ENCODE data around the gene PTPRB. TPM values are rescaled to one million over a fixed set of nuclear protein-coding genes. Genes with fewer than 3 reads are reported as not detected.

Gene PTPRB
- total RNA-seq, 2 donors from 2014 or later, result 0.31 to 0.52 TPM

DNA sequence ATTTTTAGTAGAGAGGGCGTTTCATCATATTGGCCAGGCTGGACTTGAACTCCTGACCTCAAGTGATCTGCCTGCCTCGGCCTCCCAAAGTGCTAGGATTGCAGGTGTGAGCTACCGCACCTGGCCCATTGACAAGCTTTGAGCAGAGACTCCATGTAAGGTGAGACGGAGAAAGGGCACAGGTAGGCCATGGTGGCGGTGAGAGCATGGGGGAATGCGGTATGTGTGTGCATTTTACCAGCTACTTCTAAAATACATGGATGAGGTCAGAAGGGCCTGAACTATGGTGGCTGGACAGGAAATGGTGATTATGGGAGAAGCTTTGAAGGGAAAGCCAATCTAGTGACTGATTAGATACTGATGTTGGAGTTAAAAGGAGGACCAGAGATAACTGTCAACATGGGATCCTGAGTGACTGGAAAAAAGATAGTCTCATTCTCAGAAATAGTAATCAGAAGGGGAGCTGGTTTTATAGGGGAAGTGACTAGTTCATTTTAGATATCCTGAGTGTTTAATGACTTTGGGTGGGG lies 21.9 kb upstream of the PTPRB start:
- ATAC-seq (no peak), DNase-seq (ENCODE audit: low spot score) (no peak)
- Mint-ChIP-seq H3K27ac (no peak overlapping the region), H3K4me1 (ENCODE audit: low read depth in 2 of 2) (peaks cover 7 to 18% of the 10 kb centered on the region in 2 donors), H3K9me3 (peaks cover 3% of the 10 kb centered on the region), H3K27me3 (no peaks in the 10 kb centered on the region), H3K4me3 (no peak overlapping the region), H3K36me3 (peaks cover 4% of the 10 kb centered on the region)

DNA sequence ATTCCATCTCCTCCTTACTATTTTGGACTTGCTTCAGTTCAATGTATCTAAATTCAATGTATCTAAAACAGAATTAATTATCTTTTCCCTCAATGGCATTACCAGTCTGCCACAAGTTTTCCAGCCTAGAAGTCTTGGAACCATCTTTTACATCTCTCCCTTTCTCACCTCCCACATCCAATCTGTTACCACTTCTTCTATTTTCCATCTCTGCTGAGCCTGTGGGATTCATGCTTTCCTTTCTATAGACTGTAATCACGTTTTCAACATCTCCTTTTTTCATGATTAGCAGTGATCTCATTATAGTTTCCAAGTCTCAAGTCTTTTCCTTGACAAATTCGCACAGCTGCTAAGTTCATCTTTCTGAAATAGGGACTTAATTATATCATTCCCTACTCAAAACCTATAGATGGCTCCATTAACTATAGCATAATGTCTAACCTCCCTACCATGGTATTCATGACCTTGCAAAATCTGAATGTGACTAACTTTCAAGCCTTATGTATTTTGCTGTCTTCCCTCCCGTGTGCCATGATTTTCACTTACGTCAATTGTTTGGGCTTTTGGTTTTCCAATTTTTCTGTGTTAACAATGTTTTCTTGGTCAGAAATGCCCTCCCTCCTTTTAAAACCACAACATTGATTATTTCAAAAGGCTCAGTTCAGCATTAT lies 20.5 kb upstream of the PTPRB start:
- Mint-ChIP-seq H3K27me3 (no peaks in the 10 kb centered on the region), H3K4me3 (no peak overlapping the region), H3K4me1 (ENCODE audit: low read depth in 2 of 2) (peaks cover 7 to 22% of the 10 kb centered on the region in 2 donors), H3K9me3 (peaks cover 3% of the 10 kb centered on the region), H3K36me3 (peaks cover 4% of the 10 kb centered on the region), H3K27ac (no peak overlapping the region)
- ATAC-seq (no peak), DNase-seq (ENCODE audit: low spot score) (no peak)

DNA sequence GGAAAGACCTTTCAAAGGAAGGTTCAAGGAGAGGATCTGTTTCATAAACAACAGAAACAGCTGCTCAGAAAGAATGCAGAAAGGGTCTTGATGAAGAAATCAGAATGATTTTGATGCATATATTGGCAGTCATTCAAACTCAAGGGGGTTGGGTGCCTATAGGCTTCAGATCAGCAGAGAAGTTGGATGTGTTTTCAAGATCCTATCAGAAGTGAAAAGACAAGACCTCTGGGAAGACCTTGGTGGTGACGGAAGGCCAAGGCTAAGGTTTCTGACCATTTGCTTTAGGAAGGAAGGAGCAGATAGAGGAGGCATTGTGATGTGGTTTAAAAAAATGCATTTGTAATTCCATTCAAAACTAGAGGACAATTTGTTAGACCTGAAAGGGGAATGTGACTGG lies 15.2 kb upstream of the PTPRB start:
- peaks cover 0 to 6% of the 10 kb centered on the region in 2 donors for H3K4me1 Mint-ChIP-seq (ENCODE audit: low read depth in 2 of 2)
- no peak overlapping the region for H3K4me3 Mint-ChIP-seq
- DNase-seq (ENCODE audit: low spot score) (no peak), ATAC-seq (no peak)
- no peaks in the 10 kb centered on the region for H3K27me3 Mint-ChIP-seq
- H3K27ac Mint-ChIP-seq, result no peak overlapping the region
- H3K9me3 Mint-ChIP-seq, result peaks cover 4% of the 10 kb centered on the region
- no peaks in the 10 kb centered on the region for H3K36me3 Mint-ChIP-seq

DNA sequence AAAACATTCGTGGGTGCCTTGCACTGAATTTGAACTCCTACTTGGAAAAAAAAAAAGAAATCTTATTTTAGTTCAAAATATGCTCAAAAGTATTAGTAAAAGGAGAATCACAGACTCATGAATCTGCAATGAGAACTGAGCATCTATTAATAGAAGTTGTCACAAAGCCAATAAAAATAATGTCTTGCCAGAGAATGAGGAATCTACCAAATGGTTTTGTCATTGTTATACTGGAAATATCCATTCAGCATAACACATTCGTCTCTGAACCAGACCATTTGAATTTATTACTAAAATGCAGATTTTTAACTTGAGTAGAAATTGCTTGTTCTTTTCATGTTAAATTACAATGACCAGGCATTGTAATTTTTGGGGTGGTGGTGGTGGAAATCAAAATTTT lies 11.6 kb upstream of the PTPRB start:
- Mint-ChIP-seq H3K27me3 (no peaks in the 10 kb centered on the region), H3K4me1 (ENCODE audit: low read depth in 2 of 2) (peaks cover 4 to 14% of the 10 kb centered on the region in 2 donors), H3K9me3 (peaks cover 4% of the 10 kb centered on the region), H3K36me3 (no peaks in the 10 kb centered on the region), H3K4me3 (no peak overlapping the region), H3K27ac (no peak overlapping the region)
- ATAC-seq, result no peak
- DNase-seq (ENCODE audit: low spot score), result no peak

DNA sequence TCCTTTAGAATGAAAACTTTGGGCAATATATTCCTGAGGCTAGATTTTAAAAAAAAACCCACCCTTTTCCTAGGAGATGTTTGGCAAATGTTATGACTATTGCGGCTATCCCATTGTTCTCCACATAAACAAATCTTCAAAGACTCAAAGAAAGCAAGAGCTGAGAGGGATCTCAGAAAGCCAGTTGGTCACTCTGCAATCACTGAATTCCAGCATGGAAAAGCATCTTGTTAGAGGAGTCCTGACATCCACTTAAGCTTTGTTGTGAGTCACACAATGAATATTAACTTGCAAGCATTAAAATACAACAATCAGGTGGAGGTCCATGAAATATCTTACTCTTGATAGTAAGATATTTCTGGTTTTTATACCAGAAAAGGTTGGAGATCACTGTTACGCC lies 11.0 kb upstream of the PTPRB start:
- DNase-seq (ENCODE audit: low spot score) (no peak), ATAC-seq (no peak)
- Mint-ChIP-seq H3K9me3 (peaks cover 4% of the 10 kb centered on the region), H3K4me1 (ENCODE audit: low read depth in 2 of 2) (peaks cover 4 to 12% of the 10 kb centered on the region in 2 donors), H3K27ac (no peak overlapping the region), H3K27me3 (no peaks in the 10 kb centered on the region), H3K36me3 (no peaks in the 10 kb centered on the region), H3K4me3 (no peak overlapping the region)

DNA sequence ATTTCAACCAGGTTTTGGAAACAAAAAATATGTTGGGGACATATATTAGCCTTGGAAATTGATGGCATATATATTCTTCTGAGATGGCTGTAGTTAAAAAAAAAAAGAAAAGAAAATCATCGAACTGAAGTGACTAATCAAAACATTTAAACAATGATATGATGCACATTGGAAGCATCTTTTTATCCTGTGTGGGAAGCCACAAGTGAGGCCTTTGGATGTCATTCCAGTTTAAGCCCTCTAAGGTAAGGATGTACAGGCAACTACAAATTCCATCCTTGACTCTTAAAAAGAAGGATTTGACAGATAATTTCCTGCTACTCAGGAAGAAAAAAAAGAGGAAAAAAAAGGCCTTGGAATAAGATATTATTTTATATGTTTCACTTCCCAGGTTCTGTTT lies 9.6 kb upstream of the PTPRB start:
- no peak for DNase-seq (ENCODE audit: low spot score)
- no peaks in the 10 kb centered on the region for H3K27me3 Mint-ChIP-seq
- ATAC-seq, result no peak
- no peaks in the 10 kb centered on the region for H3K9me3 Mint-ChIP-seq
- no peak overlapping the region for H3K4me3 Mint-ChIP-seq
- no peaks in the 10 kb centered on the region for H3K36me3 Mint-ChIP-seq
- H3K27ac Mint-ChIP-seq, result peak overlapping the region; percentile 85 to 97
- peaks cover 4 to 7% of the 10 kb centered on the region in 2 donors for H3K4me1 Mint-ChIP-seq (ENCODE audit: low read depth in 2 of 2)

DNA sequence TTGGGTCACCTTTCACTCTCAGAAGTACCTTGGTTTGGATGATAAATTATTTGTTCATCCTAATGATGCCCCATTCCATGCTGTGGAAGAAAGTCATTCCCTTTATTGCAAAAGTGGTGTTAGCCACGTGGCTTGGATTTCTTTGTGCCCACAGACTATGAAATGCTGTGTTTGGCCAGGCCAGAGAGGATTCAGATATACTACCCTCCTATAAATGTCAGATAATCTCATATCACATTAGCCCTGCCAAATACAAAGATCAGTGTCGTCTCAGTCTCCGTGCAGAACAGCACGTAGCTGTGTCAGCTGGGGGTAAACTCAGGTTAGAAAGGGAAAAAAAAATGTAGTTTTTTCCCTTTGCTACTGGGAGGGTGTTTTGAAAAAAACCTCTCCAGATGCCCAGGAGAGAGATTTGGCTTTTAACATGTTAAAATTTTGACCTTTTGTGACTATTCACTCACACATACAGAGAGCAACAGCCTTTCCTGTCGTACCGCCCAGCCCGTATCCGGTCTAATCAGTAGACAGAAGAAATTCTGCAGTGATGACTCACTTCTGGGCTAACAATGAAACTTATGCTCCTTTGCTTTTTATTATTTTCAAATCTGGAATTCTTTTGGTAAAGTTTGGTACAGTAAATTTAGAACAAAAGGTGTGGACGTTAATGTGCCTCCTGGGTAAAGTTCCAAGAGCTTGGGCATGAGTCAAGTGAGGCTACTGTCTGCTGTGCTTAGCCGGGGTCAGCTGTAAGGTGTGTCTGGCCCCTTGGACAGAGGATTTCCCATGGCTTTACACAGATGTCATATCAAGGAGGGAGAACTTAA lies 8.5 kb upstream of the PTPRB start:
- ATAC-seq (peak; percentile 96 to 97), DNase-seq (ENCODE audit: low spot score) (peak; percentile 68)
- H3K27me3 Mint-ChIP-seq, result no peaks in the 10 kb centered on the region
- no peaks in the 10 kb centered on the region for H3K9me3 Mint-ChIP-seq
- H3K36me3 Mint-ChIP-seq, result no peaks in the 10 kb centered on the region
- peaks cover 4 to 13% of the 10 kb centered on the region in 2 donors for H3K4me1 Mint-ChIP-seq (ENCODE audit: low read depth in 2 of 2)
- H3K27ac Mint-ChIP-seq, result peak overlapping the region; percentile 85 to 97
- peak overlapping the region; percentile 70 for H3K4me3 Mint-ChIP-seq

DNA sequence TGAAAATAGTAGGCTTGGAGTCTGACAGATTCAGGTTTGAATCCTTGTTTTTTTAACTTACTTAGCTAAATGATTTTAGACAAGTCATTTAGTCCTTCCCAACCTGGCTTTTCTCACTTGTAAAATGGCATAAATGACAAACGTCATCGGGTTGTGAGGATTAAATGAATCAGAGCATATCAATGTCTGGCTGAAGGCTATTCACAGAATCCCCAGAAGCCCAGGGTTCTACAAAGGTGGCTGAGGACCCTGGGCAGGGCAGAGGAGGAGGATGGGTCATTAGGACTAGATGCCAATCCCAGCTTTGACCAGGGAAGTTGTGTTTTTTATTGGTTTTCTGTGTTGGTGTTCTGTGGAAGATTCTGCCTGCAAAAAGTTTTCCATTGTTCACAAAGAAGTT lies 7.6 kb upstream of the PTPRB start:
- no peak overlapping the region for H3K4me3 Mint-ChIP-seq

DNA sequence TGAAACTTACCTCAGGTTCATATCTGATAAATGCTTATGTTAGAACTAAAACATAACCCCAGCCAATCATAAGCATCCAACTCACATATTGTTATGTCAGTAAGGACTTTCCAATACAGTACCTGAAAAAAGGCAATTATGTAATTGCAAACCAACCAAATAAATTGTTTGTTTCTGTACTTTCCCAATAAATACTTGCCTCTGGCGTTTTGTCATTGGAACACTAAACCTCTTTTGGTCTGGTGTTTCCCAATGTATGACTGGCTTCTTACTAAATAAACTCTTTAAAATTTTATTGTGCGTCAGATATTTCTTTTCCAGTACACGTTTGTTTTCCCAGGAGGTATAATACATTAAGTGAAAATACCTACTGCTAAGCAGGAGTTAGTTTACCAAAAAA lies 6.7 kb upstream of the PTPRB start:
- H3K4me3 Mint-ChIP-seq, result no peak overlapping the region
- ATAC-seq (no peak), DNase-seq (ENCODE audit: low spot score) (no peak)
- peak overlapping the region in 1 of 2 donors; percentile 97 for H3K27ac Mint-ChIP-seq
- no peaks in the 10 kb centered on the region for H3K9me3 Mint-ChIP-seq
- H3K36me3 Mint-ChIP-seq, result no peaks in the 10 kb centered on the region
- H3K4me1 Mint-ChIP-seq (ENCODE audit: low read depth in 2 of 2), result peaks cover 4 to 13% of the 10 kb centered on the region in 2 donors
- H3K27me3 Mint-ChIP-seq, result no peaks in the 10 kb centered on the region

More for the DNA sequence above, 7.6 kb upstream of the PTPRB start:
- ATAC-seq (no peak), DNase-seq (ENCODE audit: low spot score) (no peak)
- no peaks in the 10 kb centered on the region for H3K9me3 Mint-ChIP-seq
- no peaks in the 10 kb centered on the region for H3K36me3 Mint-ChIP-seq
- H3K4me1 Mint-ChIP-seq (ENCODE audit: low read depth in 2 of 2), result peaks cover 4 to 13% of the 10 kb centered on the region in 2 donors
- H3K27ac Mint-ChIP-seq, result peak overlapping the region; percentile 85 to 97
- no peaks in the 10 kb centered on the region for H3K27me3 Mint-ChIP-seq

DNA sequence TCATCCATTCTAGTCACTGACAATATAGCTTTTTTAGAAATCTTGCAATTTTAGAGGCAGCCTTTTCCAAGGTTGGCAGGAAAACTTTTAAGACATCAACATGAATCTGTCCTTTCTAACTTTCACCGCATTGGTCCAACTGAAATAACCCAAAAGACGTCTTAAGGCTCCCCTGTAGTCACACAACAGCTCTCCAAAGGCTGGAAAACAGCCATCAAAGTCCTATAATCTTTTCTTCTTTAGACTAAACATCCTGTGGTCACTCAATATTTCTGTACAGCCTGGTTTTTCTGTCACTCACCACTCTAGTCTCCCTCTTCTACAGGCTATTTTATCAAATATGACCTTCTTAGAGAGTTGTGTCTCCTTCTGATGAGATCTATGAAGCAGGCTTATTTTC lies 4.5 kb upstream of the PTPRB start:
- Mint-ChIP-seq H3K36me3 (no peaks in the 10 kb centered on the region), H3K27me3 (no peaks in the 10 kb centered on the region), H3K9me3 (no peaks in the 10 kb centered on the region), H3K27ac (no peak overlapping the region), H3K4me1 (ENCODE audit: low read depth in 2 of 2) (peaks cover 4 to 13% of the 10 kb centered on the region in 2 donors), H3K4me3 (no peak overlapping the region)
- DNase-seq (ENCODE audit: low spot score) (no peak), ATAC-seq (no peak)

DNA sequence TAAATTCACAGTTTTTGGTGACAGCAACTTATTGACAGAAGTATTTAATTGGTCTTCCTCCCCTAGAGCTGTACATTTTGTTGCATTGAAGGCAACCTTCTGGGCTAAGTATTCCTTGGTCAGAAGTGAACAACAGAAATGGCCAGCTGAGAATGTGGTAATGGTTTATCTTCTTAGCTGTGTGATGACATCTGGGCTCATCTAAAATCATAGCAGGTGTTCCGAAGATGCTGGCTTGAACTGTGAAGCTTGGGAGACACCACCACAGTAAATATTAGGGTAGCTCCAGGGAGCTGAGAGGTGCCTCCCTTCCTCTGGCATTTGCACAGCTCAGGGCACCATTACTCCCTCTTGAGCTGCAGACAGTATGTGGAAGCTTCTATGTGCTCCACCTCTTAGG lies 3.7 kb upstream of the PTPRB start:
- H3K36me3 Mint-ChIP-seq, result no peaks in the 10 kb centered on the region
- DNase-seq (ENCODE audit: low spot score), result no peak
- no peak for ATAC-seq
- no peaks in the 10 kb centered on the region for H3K9me3 Mint-ChIP-seq
- no peak overlapping the region for H3K4me3 Mint-ChIP-seq
- H3K27me3 Mint-ChIP-seq, result no peaks in the 10 kb centered on the region
- peaks cover 4 to 9% of the 10 kb centered on the region in 2 donors for H3K4me1 Mint-ChIP-seq (ENCODE audit: low read depth in 2 of 2)
- no peak overlapping the region for H3K27ac Mint-ChIP-seq

DNA sequence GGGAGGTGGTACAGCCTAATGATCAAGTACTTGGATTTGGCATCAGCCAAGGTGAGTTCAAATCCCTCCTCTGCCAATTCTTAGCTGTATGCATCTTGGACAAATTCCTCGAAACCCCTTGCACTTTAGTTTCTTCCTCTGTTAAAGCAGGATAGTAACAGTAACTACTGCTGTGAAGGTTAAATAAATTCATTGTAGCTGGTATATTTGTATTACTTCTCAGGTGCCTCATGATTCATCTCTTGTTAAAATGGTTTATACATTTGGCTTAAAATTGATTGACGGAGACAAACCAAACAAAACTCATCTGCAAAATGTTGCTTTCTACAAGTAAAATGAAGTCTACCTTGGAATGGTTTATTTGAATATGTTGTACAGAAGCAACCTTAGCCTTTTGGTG lies 2.3 kb upstream of the PTPRB start:
- Mint-ChIP-seq H3K27me3 (no peaks in the 10 kb centered on the region), H3K4me3 (no peak overlapping the region), H3K36me3 (no peaks in the 10 kb centered on the region), H3K27ac (no peak overlapping the region), H3K4me1 (ENCODE audit: low read depth in 2 of 2) (peaks cover 0 to 9% of the 10 kb centered on the region in 2 donors), H3K9me3 (no peaks in the 10 kb centered on the region)
- DNase-seq (ENCODE audit: low spot score), result no peak
- ATAC-seq, result no peak

DNA sequence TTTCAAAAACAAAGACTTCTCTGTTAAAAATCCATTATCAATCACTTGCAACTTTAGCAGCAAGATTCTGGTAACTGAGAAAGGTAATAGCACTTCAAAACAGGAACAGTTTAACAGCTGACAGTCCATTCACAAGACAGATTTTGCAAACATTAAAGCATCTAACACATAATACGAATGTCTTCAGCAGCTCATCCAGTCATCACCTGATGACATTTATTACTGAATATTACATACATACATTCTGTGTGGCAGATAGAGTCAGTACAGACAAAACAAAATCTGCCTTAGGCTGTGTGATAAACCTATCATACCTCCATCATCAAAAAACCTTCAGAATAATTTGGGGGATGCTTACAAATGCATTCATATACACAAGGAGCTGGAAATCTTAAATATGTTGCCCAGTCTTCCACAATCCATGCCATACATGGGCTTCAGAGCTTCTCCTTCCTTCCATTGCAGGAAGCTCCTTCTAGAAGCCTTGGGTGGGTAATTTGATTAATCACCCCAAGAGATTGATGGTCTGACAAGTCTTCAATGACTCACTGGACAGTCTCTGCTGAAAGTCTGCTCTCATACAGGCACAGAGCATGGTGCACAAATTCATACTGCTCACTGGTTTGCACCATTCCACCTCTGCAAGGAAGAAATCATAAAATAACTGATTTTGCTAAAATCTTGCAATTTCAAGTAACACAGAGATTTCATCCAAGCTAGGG lies 1.6 kb upstream of the PTPRB start:
- H3K27ac Mint-ChIP-seq, result no peak overlapping the region
- ATAC-seq (no peak), DNase-seq (ENCODE audit: low spot score) (no peak)
- H3K4me3 Mint-ChIP-seq, result no peak overlapping the region
- peaks cover 0 to 5% of the 10 kb centered on the region in 2 donors for H3K4me1 Mint-ChIP-seq (ENCODE audit: low read depth in 2 of 2)
- no peaks in the 10 kb centered on the region for H3K36me3 Mint-ChIP-seq
- no peaks in the 10 kb centered on the region for H3K9me3 Mint-ChIP-seq
- H3K27me3 Mint-ChIP-seq, result no peaks in the 10 kb centered on the region

DNA sequence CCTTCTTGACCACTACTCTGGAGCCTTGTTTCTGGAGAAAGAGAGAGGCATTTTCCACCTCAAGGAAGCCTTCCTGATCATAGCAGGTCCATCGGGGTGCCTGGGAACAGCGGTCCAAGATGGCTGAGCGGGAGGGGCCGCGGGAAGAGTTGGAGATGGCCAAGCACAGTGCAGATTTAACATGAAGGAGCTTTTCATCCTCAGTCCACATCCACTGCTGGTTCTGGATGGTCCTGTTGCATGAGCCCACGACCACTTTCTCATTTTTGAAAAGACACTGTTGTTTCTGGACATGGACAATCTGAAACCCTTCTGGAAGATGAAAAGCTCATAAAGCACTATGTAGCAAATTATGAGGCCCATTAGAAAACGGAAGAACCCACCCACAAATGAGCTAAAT lies 1.5 kb downstream of the PTPRB start:
- H3K36me3 Mint-ChIP-seq, result no peaks in the 10 kb centered on the region
- H3K27me3 Mint-ChIP-seq, result no peaks in the 10 kb centered on the region
- no peaks in the 10 kb centered on the region for H3K9me3 Mint-ChIP-seq
- no peaks in the 10 kb centered on the region for H3K4me1 Mint-ChIP-seq (ENCODE audit: low read depth in 2 of 2)
- no peak overlapping the region for H3K4me3 Mint-ChIP-seq
- H3K27ac Mint-ChIP-seq, result no peak overlapping the region
- ATAC-seq (no peak), DNase-seq (ENCODE audit: low spot score) (no peak)

Measured in natural killer cell treated with Interleukin-12 subunit alpha and Interleukin-12 subunit beta and Interleukin-15 and Interleukin-18, amount 100 ng/mL, for 72 hours (primary cell).